Retina (tissue), 1 donor: Measurements from ENCODE around the gene SPOUT1.
"Not testable (repeated sequence)": the region's sequence is repeated elsewhere in the genome, so short reads cannot be mapped to it uniquely, and the experiment has no call there.

Experiments used
- DNase-seq: peaks from one replicate; pipeline ENCODE4 v3.0.0-alpha.2; 2016

Gene SPOUT1, protein sequence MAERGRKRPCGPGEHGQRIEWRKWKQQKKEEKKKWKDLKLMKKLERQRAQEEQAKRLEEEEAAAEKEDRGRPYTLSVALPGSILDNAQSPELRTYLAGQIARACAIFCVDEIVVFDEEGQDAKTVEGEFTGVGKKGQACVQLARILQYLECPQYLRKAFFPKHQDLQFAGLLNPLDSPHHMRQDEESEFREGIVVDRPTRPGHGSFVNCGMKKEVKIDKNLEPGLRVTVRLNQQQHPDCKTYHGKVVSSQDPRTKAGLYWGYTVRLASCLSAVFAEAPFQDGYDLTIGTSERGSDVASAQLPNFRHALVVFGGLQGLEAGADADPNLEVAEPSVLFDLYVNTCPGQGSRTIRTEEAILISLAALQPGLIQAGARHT

DNA sequence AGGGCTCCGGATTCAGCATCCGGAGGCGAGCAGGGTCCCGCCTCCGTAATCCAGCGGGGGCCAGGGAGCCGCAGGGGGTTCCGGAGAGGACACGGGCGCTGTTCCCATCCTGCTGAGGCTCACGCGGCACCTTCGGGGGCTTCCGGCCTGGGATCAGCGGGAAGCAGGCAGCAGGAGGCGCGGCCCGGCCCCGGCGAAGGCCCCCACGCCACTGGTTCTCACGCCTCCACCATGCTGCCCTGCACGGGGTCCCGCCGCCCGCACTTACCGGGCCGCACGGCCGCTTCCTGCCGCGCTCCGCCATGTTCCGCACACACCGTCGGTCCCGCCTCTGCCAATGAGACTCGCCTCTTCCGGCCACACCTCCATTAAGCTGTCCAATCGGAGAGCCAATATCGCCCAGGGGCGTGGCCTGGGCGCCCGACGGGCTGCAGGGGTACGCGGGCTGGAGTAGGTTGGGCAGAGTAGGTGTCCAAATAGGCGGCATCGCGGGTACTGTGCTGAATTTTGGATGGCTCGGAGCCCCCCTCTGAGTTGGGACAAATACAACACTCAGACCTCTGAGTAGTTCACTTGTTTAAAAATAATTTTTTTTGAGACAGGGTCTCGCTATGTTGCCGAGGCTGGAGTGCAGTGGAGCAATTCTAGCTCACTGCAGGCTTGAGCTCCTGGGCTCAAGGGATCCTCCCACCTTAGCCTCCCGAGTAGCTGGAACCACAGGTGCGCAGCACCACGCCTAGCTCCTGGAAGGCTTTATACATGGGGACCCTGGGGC lies at the start of gene SPOUT1:
Gene SPOUT1, minus strand, starts transcription at position 318 of the 775 bp plus-strand sequence. Its CDS starts 14 bp downstream, at position 304.
- peak; percentile 97 for DNase-seq

DNA sequence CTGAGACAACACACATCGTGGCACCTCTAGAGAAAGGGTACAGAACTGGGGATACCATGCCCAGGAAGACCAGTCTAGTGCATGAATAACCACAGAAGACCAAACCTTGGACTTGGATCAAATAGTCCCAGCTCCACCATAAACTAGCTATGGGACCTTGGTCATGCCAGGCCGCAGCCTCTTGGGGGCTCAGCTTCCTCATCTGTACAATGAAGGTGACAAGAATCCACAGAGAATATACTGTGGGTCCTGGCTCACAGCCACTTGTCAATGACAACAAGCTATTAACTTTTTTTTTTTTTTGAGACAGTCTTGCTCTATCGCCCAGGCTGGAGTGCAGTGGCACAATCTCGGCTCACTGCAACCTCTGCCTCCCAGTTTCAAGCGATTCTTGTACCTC lies 48.3 kb upstream of the SPOUT1 start:
- DNase-seq, result no peak

DNA sequence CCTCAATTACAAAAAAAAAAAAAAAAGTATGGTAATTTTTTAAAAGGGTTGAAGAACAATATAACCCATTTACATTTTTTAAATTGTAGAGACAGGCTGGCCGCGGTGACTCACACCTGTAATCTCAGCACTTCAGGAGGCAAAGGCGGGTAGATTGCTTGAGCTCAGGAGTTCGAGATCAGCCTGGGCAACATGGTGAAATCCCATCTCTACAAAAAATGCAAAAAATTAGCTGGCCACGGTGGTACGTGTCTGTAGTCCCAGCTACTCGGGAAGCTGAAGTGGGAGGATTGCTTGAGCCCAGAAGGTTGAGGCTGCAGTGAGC lies 41.3 kb upstream of the SPOUT1 start:
- DNase-seq, result not testable (repeated sequence)

DNA sequence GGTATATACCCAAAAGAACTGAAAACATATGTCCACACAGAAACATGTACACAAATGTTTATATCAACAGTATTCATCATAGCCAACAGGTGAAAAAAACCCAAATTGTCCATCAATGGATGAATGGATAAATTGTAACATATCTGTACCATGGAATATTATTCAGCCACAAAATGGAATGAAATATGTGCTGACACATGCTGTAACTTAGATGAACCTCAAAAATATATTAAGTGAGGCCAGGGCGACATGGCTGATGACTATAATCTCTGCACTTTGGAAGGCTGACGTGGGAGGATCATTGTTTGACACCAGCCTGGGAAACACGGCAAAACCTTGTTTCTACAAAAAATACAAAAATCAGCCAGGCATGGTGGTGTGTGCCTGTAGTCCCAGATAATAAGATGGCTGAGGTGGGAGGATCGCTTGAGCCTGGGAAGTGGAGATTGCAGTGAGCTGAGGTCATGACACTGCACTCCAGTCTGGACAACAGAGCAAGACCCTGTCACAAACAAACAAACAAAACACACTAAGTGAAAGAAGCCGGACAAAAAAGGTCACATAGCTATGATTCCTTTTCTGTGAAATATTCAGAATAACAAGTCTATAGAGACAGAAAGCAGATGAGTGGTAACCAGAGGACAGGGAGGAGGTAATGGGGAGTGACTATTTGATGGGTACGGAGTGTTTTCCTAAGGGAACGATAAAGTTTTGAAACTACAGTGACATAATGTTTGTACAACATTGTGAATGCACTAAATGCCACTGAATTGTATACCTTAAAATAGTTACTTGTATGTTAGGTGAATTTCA lies 40.7 kb upstream of the SPOUT1 start:
- DNase-seq, result no peak

DNA sequence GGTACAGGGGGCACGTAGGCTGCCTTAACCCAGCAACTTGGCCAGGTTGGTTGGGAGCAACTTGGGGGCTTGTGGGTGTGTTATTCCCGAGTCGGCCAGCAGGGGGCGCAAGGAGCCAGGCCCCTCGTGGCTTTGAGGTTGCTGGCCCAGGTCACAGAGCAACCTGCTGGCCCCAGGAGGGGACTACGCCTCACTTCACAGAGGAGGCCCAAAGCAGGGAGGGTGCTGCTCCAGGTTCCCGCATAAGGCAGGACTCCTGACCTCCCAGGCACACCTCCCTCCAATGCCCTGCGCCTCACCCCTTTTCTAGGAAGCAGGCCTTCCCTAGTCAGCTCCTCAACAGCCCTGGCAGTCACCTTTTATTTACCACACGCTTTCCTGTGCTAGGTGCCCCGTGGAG lies 34.1 kb upstream of the SPOUT1 start:
- peak; percentile 80 for DNase-seq

DNA sequence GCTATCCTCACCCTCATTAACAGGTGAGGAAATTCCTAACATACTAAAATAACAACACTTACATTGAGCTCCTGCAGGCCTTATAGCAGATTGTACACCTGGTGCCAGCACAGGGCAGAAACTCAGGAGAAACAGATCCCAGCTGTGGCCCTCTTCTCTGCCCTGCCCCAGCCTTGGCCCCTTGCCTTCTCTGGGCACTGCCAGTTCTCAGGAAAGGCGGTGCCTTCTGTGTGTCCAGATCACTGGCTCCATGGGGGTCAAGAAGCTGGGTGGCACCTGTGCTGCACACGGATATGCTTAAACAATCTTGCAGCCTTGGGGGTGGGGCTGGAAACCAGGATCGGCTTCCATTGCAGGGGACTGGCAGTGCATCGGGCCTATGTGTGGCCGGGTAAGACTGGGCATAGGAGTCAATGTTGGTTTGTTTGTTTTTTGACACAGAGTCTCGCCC lies 32.8 kb upstream of the SPOUT1 start:
- no peak for DNase-seq

DNA sequence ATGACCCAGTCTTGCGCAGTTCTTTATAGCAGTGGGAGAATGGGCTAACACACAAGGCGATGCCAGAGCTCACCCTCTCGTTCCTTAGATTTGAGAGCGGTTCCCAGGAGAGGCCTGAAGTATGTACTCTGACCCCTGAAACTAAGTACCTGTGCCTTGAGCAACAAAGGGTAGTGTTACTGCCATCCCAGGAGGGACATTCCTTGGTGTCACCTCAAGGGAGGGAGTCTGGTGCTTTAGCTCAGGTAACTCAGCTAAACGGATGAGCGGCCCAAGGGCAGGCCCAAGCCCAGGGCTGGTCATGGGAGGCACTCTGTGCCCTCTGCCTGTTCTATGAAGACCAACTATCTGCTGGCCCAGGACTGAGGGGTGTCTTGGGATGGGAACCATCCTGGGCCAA lies 31.9 kb upstream of the SPOUT1 start:
- DNase-seq, result no peak

DNA sequence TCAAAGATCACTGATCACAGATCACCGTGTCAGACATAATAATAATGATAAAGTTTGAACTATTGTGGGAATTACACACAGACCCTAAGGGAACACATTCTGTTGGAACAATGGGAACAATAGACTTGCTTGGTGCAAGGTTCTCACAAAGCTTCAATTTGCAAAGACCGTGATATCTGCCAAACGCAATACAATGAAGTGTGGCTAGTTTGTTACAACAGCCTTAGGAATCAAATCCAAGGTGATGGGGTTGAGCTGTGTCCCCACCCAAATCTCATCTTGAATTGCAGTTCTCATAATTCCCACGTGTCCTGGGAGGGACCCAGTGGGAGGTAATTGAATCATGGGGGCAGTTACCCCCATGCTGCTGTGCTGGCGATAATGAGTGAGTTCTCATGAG lies 31.3 kb upstream of the SPOUT1 start:
- no peak for DNase-seq

DNA sequence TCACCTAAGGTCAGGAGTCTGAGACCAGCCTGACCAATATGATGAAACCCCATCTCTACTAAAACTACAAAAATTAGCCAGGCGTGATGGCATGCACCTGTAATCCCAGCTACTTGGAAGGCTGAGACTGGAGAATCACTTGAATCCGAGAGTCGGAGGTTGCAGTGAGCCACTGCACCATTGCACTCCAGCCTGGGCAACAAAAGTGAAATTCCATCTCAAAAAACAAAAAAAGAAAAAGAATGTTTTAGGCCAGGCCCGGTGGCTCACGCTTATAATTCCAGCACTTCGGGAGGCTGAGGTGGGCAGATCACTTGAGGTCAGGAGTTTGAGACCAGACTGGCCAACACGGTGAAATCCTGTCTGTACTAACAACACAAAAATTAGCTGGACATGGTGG lies 28.9 kb upstream of the SPOUT1 start:
- not testable (repeated sequence) for DNase-seq

DNA sequence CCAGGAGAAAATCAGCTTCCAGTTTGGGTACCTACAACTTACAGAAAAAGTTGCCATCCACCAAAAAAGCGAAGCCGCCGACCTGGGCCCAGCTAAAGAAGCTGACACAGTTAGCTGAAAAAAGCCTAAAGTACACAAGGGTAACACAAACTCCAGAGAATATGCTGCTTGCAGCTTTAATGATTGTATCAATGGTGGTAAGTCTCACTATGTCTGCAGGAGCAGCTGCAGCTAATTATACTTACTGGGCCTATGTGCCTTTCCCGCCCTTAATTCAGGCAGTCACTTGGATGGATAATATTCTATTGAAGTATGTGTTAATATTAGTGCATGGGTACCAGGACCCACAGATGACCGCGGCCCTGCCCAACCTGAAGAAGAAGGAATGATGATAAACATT lies 24.9 kb upstream of the SPOUT1 start:
- not testable (repeated sequence) for DNase-seq

DNA sequence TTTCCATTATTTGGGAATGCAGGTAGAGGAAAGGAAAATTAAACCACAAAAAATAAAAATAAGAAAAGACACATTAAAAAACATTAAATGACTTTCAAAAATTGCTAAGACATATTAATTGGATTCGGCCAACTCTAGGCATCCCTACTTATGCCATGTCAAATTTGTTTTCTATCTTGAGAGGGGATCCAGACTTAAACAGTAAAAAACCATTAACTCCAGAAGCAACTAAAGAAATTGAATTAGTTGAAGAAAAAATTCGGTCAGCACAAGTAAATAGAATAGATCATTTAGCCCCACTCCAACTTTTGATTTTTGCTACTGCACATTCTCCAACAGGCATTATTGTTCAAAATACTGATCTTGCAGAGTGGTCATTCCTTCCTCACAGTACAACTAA lies 23.1 kb upstream of the SPOUT1 start:
- not testable (repeated sequence) for DNase-seq

DNA sequence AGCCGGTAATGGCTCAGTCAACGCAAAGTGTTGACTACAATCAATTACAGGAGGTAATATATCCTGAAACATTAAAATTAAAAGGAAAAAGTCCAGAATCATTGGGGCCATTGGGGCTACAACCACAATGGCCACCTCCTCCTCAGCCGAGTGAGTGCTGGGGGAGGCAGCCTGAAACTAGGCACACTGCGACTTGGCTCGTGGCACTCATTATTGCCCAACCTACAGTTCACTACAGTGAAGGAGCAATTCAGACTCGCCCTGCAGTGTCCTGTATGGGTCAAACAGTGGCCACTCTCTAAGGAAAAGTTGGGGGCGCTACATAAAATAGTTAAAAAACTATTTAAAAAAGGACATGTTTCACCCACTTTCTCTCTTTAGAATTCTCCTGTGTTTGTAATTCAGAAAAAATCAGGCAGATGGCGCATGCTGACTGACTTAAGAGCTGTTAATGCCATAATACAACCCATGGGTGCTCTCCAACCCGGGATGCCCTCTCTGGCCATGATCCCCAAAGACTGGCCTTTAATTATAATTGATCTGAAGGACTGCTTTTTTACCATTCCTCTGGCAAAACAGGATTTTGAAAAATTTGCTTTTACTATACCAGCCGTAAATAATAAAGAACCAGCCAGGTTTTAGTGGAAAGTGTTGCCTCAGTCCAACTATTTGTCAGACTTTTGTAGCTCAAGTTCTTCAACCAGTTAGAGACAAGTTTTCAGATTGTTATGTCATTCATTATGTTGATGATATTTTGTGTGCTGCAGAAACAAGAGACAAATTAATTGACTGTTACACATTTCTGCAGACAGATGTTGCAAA lies 22.4 kb upstream of the SPOUT1 start:
- peak; percentile 35 for DNase-seq

DNA sequence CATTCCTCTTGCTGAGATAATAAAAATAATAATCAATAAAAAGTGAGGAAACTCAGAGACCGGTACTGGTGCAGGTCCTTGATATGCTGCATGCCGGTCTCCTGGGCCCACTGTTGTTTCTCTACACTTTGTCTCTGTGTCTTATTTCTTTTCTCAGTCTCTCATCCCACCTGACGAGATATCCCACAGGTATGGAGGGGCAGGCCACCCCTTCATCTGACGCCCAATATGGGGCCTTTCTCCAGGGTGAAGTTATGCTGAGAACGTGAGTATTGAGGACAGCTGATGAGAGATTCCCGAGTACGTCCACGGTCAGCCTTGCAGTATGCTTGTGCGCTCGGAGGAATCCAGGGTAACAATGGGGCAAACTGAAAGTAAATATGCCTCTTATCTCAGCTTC lies 21.4 kb upstream of the SPOUT1 start:
- DNase-seq, result not testable (repeated sequence)

DNA sequence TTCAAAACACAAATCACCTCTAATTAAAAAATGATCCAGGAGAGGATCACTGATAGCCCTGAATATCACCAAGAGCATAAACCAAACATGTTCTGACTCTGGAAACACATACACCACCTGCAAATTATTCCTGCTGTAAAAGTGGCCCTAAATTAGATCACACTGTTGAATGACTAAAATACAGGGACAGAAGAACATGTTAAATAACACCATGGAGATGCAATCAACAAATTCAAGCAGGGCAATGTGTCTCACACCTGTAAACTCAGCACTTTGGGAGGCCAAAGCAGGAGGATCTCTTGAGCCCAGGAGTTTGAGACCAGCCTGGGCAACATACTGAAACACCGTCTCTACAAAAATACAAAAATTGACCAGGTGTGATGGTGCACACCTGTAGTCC lies 18.2 kb upstream of the SPOUT1 start:
- DNase-seq, result no peak

DNA sequence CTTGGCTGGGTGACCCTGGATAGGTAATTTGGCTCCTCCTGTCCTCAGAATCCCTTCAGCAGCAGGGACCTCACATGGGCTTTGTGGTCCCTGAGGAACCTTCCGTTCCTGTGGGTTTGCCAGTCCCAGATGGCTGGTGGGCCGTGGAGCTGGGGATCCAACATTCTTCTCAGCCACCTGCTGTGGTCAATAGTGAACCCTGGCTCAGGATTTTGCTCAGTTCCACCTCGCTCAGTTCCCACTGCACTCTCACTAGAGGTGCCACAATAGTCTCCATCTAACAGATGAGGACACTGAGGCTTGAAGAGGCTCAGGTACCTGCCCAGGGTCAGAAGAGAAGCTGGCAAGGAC lies 17.1 kb upstream of the SPOUT1 start:
- DNase-seq, result no peak

DNA sequence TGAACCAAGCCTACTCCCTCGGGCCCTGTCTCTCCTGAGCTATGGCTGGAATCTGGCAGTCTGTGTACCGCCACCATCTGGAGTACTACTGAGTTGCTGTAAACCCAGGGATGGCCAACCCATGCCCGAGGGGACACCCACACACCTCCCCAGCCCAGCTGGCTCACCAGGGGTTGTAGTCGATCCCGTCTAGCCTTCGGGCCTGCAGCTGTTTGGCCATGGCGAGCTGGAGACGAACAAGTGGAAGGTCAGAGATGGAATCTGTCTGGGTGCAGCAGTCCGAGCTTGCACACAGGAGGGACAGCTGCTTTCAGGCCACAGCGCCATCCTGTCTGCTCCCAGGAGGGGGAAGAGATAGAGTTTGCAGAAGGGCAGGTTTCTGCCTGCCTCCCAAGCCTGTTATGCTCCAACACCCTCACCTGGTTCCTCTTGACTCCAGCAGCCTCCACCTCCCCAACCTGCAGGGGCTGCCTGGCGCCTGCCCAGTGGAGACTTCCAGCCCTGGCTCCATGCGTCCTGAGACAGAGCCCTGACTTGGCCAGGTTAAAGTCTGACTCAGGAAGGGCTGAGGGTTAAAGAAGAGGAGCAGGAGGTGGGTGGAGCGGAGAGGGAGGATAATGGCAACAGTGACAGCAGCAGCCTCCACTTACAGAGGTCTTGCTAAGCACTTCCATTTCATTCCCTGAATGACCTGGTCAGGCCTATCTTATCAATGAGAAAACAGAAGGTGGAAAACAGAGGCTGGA lies 15.8 kb upstream of the SPOUT1 start:
- DNase-seq, result no peak

DNA sequence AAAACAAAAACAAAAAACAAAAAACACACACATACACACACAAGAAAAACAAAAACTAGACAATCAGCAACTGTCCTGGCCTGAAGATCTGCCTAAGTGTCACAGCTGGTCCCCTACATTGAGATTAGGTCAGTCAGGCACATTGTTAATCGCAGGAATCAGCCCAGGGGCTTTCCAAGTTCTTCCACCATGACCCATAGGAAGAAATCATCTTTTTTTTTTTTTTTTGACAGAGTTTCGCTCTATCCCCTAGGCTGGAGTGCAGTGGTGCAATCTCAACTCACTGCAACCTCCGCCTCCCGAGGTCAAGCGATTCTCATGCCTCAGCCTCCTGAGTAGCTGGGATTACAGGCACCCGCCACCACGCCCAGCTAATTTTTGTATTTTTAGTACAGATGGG lies 13.6 kb upstream of the SPOUT1 start:
- DNase-seq, result not testable (repeated sequence)

DNA sequence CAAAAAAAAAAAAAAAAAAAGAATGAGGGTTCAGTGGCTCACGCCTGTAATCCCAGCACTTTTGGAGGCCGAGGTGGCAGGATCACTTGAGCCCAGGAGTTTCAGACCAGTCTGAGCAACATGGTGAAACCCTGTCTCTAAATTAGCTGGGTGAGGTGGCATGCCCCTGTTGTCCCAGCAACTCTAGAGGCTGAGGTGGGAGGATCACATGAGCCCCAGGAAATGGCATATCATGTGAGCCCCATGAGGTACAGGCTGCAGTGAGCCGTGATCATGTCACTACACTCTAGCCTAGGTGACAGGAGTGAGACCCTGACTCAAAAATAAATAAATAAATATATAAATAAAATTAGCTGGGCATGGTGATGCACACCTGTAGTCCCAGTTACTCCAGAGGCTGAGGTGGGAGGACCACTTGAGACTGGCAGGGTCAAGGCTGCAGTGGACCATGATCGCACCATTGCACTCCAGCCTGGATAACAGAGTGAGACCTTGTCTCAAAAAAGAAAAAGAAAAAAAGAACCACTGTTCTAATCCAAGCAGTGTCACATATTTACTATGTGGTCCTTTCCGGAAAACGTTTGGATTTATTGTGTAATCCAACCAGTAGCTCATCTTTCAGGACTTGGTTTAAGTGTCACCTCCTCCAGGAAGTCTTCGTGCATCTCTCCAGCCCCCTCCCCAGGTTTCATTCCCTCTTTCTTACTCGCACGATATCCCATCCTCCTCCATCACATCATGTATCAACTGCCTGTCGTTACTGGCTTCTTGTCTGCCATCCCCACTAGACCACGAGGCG lies 12.3 kb upstream of the SPOUT1 start:
- no peak for DNase-seq

DNA sequence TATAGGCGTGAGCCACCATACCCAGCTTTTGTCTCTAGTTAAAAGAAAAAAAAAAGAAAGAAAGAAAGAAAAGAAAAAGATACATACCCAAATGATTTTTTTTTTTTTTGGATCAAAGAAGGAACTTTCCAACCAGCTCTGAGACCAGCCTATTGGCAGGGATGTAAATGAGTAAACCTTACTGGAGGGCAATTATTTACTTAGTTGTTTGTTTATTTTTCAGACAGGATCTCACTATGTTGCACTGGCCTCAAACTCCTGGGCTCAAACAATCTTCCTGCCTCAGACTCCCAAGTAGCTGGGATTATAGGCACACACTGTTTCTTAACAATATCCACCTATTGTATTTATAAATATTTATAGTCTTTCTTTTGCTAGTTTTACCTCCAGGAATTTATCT lies 10.9 kb upstream of the SPOUT1 start:
- no peak for DNase-seq

DNA sequence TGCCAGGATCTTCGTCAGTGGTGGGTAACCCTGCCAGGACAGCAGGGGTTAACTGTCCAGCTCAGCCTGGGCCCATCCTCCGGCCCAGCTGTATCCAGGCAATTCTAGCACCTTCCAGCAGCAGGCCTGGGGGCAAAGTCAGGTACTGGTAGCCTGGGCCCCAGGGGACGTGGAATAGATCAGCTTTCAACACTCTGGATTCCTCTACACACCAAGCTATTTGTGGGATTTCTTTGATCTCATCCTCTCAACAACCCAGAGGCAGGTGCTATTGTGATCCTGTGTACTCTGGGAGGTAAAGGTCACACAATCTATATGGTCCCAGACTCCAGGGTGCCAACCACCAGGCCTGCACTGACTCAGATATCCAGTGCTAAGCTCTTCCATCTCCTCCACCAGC lies 8.7 kb upstream of the SPOUT1 start:
- no peak for DNase-seq

DNA sequence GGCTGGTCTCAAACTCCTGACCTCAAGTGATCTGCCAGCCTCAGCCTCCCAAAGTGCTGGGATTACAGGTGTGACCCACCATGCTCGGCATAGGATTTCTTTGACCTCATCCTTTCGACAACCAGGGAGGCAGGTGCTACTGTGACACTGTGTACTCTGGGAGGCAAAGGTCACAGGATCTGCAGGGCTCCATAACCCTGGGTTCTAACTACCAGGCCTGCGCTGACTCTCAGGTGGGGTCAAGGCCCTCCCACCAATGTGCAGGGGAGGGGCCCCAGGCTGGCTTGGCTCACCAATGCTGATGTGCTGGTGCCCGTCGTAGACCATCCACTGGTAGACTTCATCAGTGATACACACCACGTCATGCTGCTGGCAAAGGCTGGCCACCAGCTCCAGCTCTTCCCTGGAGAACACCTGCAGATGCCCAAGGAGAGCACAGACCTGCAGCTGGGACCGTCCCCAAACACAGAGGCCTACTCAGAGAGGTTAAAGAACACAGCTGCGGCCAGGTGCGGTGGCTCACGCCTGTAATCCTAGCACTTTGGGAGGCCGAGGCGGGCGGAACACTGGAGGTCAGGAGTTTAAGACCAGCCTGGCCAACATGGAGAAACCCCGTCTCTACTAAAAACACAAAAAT lies 7.0 kb upstream of the SPOUT1 start:
- DNase-seq, result no peak
